GM12878 (cell line): Measurements from ENCODE around the gene LIMS1. TPM values are rescaled to one million over a fixed set of nuclear protein-coding genes. Genes with fewer than 3 reads are reported as not detected.

Experiments
- BACH1 ChIP-seq: fragments of 450-650 bp; IDR thresholded peaks from 2 replicates; pipeline ENCODE4 v1.6.1; 2017; ENCODE audit warnings: mild to moderate bottlenecking, borderline replicate concordance
- BRCA1 ChIP-seq: IDR thresholded peaks from 2 replicates; pipeline ENCODE4 v1.6.1; 2011; ENCODE audit warnings: low read depth, low read length, improper control_type of control experiment
- CHD1 ChIP-seq: IDR thresholded peaks from 2 replicates; pipeline ENCODE4 v1.6.1; 2012; ENCODE audit warnings: low read depth, low read length, improper control_type of control experiment
- CREB1 ChIP-seq: IDR thresholded peaks from 2 replicates; pipeline ENCODE4 v1.6.1; 2012; ENCODE audit warnings: low read depth, mild to moderate bottlenecking, inconsistent platforms
- EED ChIP-seq: sonication (generic); IDR thresholded peaks from 2 replicates; pipeline ENCODE4 v1.6.1; 2016; ENCODE audit warnings: antibody characterized with exemption, low read depth
- ELK1 ChIP-seq: IDR thresholded peaks from 2 replicates; pipeline ENCODE4 v1.6.1; 2012; ENCODE audit warnings: low read depth, low read length, improper control_type of control experiment
- EP300 ChIP-seq, 2 experiments: fragments of 150-350 bp in 1 of 2; IDR thresholded peaks; 2 replicates each; pipeline ENCODE4 v1.6.1; 2011 to 2012; ENCODE audit warnings: low read depth in 2 of 2, low read length in 2 of 2, borderline replicate concordance in 1 of 2, improper control_type of control experiment in 1 of 2, inconsistent platforms in 1 of 2; ENCODE audit not compliant: control insufficient read depth in 1 of 2
- EZH2 ChIP-seq: IDR thresholded peaks from 2 replicates; pipeline ENCODE4 v1.6.1; 2012; ENCODE audit warnings: low read depth, mild to moderate bottlenecking, control low read depth, inconsistent platforms, low read length, borderline replicate concordance; ENCODE audit not compliant: control insufficient read depth
- GABPA ChIP-seq: IDR thresholded peaks from 2 replicates; pipeline ENCODE4 v1.6.1; 2014; ENCODE audit warnings: antibody characterized with exemption, low read depth, mild to moderate bottlenecking, inconsistent platforms
- IKZF2 ChIP-seq, 2 experiments: fragments of 450-650 bp; IDR thresholded peaks; 2 replicates each; pipeline ENCODE4 v1.6.1; 2017; ENCODE audit warnings: mild to moderate bottlenecking in 2 of 2, moderate library complexity in 2 of 2
- JUND ChIP-seq: IDR thresholded peaks from 2 replicates; pipeline ENCODE4 v1.6.1; 2012; ENCODE audit warnings: low read depth, mild to moderate bottlenecking, low read length, improper control_type of control experiment, moderate library complexity
- MTA2 ChIP-seq: fragments of 450-650 bp; IDR thresholded peaks from 2 replicates; pipeline ENCODE4 v1.6.1; 2016; ENCODE audit warnings: low read depth, mild to moderate bottlenecking, moderate library complexity
- POLR2AphosphoS2 ChIP-seq: IDR thresholded peaks from 2 replicates; pipeline ENCODE4 v1.6.1; 2011; ENCODE audit warnings: low read depth, mild to moderate bottlenecking, low read length, improper control_type of control experiment, moderate library complexity
- RAD21 ChIP-seq: IDR thresholded peaks from 2 replicates; pipeline ENCODE4 v1.6.1; 2011; ENCODE audit warnings: mild to moderate bottlenecking, low read depth, low read length, moderate library complexity; ENCODE audit not compliant: insufficient read depth
- RELA ChIP-seq: fragments of 450-650 bp; IDR thresholded peaks from 2 replicates; pipeline ENCODE4 v1.8.0; 2014; ENCODE audit warnings: borderline replicate concordance; ENCODE audit not compliant: partially characterized antibody
- SP1 ChIP-seq: IDR thresholded peaks from one replicate; pipeline ENCODE4 v1.6.1; 2011; ENCODE audit warnings: low read depth, low read length
- ZBTB40 ChIP-seq: fragments of 450-650 bp; IDR thresholded peaks from 2 replicates; pipeline ENCODE4 v1.6.1; 2016; ENCODE audit warnings: mild to moderate bottlenecking, moderate library complexity, borderline replicate concordance
- ZNF207 ChIP-seq: fragments of 450-650 bp; IDR thresholded peaks from 2 replicates; pipeline ENCODE4 v1.6.1; 2014; ENCODE audit warnings: antibody characterized with exemption, mild to moderate bottlenecking, borderline replicate concordance
- ZNF217 ChIP-seq: fragments of 450-650 bp; IDR thresholded peaks from 2 replicates; pipeline ENCODE4 v1.6.1; 2017; ENCODE audit warnings: antibody characterized with exemption, mild to moderate bottlenecking
- ZSCAN29 ChIP-seq: fragments of 450-650 bp; IDR thresholded peaks from 2 replicates; pipeline ENCODE4 v1.6.1; 2017; ENCODE audit warnings: mild to moderate bottlenecking, moderate library complexity
- ZZZ3 ChIP-seq: IDR thresholded peaks from 2 replicates; pipeline ENCODE4 v1.6.1; 2011; ENCODE audit warnings: low read depth; ENCODE audit not compliant: control insufficient read depth, insufficient read length
- polyA plus RNA-seq, 11 experiments: library from polyadenylated mRNA; depleted of rRNA in 4 of 11; unstranded in 6 of 11; stranded (reverse) in 5 of 11; fragments of >200 nt; fragmentation: Nextera tagmentation in 4 of 11; fragmentation: Illumina TruSeq in 1 of 11; extraction: Ambion mirVana in 4 of 11; extraction: Trizol in 1 of 11; gene quantifications; 1 replicate in 1 of 11; 2 replicates in 10 of 11; pipeline versions ENCODE4 v1.2.1 to v1.2.3, GENCODE V29; 2011 to 2016; ENCODE audit warnings: inconsistent platforms in 2 of 11, missing spikeins in 2 of 11, low read depth in 1 of 11
- total RNA-seq, 4 experiments: library from RNA; depleted of rRNA in 3 of 4; stranded (reverse); fragments of >200 nt in 3 of 4; fragmentation: Illumina TruSeq in 1 of 4; extraction: Trizol in 1 of 4; gene quantifications; 2 replicates each; pipeline versions ENCODE4 v1.2.1 to v1.2.3, GENCODE V29; 2013 to 2021
- TF ChIP-seq, protein P1 (sequence below): fragments of 450-650 bp; IDR thresholded peaks from 2 replicates; pipeline ENCODE4 v1.6.1; 2017; ENCODE audit warnings: mild to moderate bottlenecking
- TF ChIP-seq, protein P2 (sequence below): fragments of 450-650 bp; IDR thresholded peaks from 2 replicates; pipeline ENCODE4 v1.6.1; 2017; ENCODE audit warnings: low read depth, mild to moderate bottlenecking, moderate library complexity

LIMS1 gene
- total and polyA plus RNA-seq, 10 of the 15 experiments (the other 5 are each of a cell fraction or from before 2014, with no cell fraction given), result 15.7 to 98.1 (median 43.9) TPM

DNA sequence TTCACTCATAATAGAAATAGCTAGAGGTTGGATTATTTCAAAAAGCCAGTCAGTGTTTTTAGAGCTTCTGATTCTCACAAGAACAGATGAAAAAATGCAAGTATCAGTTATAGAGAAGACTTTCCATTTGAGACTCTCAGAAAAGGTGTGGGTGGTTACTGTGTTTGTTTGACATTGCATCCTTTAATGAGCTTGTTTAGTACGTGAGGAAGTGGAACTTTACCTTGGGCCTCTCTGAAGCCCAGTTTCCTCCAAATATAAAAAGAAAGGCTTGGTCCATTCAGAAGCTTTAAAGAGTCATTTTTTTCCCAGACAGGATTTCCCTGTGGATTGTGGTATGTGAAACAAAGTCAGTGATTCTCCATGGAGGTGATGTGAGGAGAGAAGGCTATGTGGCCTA is 95.1 kb downstream of the LIMS1 start (continued):
- TF ChIP-seq ZBTB40 (no peak), POLR2AphosphoS2 (no peak), EP300 (IDR thresholded peaks at IDR 0.05; ENCODE audit: borderline replicate concordance in 1 of 2, control insufficient read depth in 1 of 2, low read depth in 2 of 2, low read length in 2 of 2) (peak; percentile 67 to 68; a peak in 3 of 4 replicates), ZNF217 (peak; percentile 73; the same call in 1 of the 2 replicates), BRCA1 (no peak), RAD21 (0 out of 2 replicates have a peak, but pooled peaks have one; percentile 1), MTA2 (peak; percentile 91), SP1 (no peak), ELK1 (no peak), BACH1 (peak; percentile 23; the same call in 1 of the 2 replicates), EZH2 (no peak), CHD1 (no peak), ZSCAN29 (no peak), EED (peak; percentile 39; the same call in 1 of the 2 replicates), CREB1 (0 out of 2 replicates have a peak, but pooled peaks have one; percentile 27), ZZZ3 (no peak), ZNF207 (no peak), RELA (no peak), IKZF2 (IDR thresholded peaks at IDR 0.05) (peak; percentile 71 to 74; a peak in 3 of 4 replicates), GABPA (0 out of 2 replicates have a peak, but pooled peaks have one; percentile 17), JUND (no peak)
- TF ChIP-seq, protein P1, sequence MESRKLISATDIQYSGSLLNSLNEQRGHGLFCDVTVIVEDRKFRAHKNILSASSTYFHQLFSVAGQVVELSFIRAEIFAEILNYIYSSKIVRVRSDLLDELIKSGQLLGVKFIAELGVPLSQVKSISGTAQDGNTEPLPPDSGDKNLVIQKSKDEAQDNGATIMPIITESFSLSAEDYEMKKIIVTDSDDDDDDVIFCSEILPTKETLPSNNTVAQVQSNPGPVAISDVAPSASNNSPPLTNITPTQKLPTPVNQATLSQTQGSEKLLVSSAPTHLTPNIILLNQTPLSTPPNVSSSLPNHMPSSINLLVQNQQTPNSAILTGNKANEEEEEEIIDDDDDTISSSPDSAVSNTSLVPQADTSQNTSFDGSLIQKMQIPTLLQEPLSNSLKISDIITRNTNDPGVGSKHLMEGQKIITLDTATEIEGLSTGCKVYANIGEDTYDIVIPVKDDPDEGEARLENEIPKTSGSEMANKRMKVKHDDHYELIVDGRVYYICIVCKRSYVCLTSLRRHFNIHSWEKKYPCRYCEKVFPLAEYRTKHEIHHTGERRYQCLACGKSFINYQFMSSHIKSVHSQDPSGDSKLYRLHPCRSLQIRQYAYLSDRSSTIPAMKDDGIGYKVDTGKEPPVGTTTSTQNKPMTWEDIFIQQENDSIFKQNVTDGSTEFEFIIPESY, result no peak
- TF ChIP-seq, protein P2, sequence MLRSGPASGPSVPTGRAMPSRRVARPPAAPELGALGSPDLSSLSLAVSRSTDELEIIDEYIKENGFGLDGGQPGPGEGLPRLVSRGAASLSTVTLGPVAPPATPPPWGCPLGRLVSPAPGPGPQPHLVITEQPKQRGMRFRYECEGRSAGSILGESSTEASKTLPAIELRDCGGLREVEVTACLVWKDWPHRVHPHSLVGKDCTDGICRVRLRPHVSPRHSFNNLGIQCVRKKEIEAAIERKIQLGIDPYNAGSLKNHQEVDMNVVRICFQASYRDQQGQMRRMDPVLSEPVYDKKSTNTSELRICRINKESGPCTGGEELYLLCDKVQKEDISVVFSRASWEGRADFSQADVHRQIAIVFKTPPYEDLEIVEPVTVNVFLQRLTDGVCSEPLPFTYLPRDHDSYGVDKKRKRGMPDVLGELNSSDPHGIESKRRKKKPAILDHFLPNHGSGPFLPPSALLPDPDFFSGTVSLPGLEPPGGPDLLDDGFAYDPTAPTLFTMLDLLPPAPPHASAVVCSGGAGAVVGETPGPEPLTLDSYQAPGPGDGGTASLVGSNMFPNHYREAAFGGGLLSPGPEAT, result peak; percentile 79; the same call in 1 of the 2 replicates
